Smooth muscle cell of trachea (primary cell): ENCODE data around the gene OR4B1. TPM values are rescaled to one million over a fixed set of nuclear protein-coding genes. Genes with fewer than 3 reads are reported as not detected.

Experiments used
- total RNA-seq: library from RNA; depleted of rRNA; stranded (reverse); fragments of >200 nt; gene quantifications from 2 replicates; pipeline ENCODE4 v1.2.1, GENCODE V29; 2014

Gene OR4B1
- not detected in 2 replicates for total RNA-seq

GRCh38 chr11:48216510-48216909 is at the start of gene OR4B1:
TSS of gene OR4B1 (plus strand) at chr11:48216810. CDS start at chr11:48216810, 0 bp downstream.

GRCh38 chr11:48244804-48245203 is 28.2 kb downstream of the OR4B1 start, which contains the start of gene OR4X2:
TSS of gene OR4X2 (plus strand) at chr11:48245104. CDS start at chr11:48245104, 0 bp downstream.

GRCh38 chr11:48263423-48263911 is 46.9 kb downstream of the OR4B1 start, which contains the start of gene OR4X1:
TSS of gene OR4X1 (plus strand) at chr11:48263861. CDS start at chr11:48263861, 0 bp downstream.

Other genes with a start within 250 kb of the OR4B1 start
- 5.5 and 7.3 TPM in 2 replicates for gene PTPRJ, start 236.3 kb upstream of the OR4B1 start, total RNA-seq
- gene OR4X2, start 28.3 kb downstream of the OR4B1 start, total RNA-seq = not detected in 2 replicates
- gene OR4X1, start 47.1 kb downstream of the OR4B1 start, total RNA-seq = not detected in 2 replicates
- gene OR4S1, start 89.4 kb downstream of the OR4B1 start, total RNA-seq = not detected in 2 replicates
- not detected in 2 replicates for gene OR4C3, start 108.1 kb downstream of the OR4B1 start, total RNA-seq
- gene OR4C5, start 149.7 kb downstream of the OR4B1 start, total RNA-seq = not detected in 2 replicates